Measurements from ENCODE around the gene IKZF2.

Gene IKZF2

GRCh38 chr2:213105212-213105611, 46.2 kb downstream of the IKZF2 start:
- TF ChIP-seq CTCF (IDR thresholded peaks at IDR 0.05; ENCODE audit: control insufficient read depth, extremely low read depth, insufficient read depth): no peak
- DNase-seq (ENCODE audit: low read depth): no peak
- H3K4me3 ChIP-seq (ENCODE audit: low read depth, low read length): no peak overlapping the region

GRCh38 chr2:213104903-213105202, 46.6 kb downstream of the IKZF2 start:
- DNase-seq (ENCODE audit: low read depth): no peak
- H3K4me3 ChIP-seq (ENCODE audit: low read depth, low read length): no peak overlapping the region
- TF ChIP-seq CTCF (IDR thresholded peaks at IDR 0.05; ENCODE audit: control insufficient read depth, extremely low read depth, insufficient read depth): no peak

GRCh38 chr2:213104092-213104902, 47.1 kb downstream of the IKZF2 start:
- no peak for TF ChIP-seq CTCF (IDR thresholded peaks at IDR 0.05; ENCODE audit: control insufficient read depth, extremely low read depth, insufficient read depth)
- no peak for DNase-seq (ENCODE audit: low read depth)
- H3K4me3 ChIP-seq (ENCODE audit: low read depth, low read length): no peak overlapping the region

- TF ChIP-seq CTCF (IDR thresholded peaks at IDR 0.05; ENCODE audit: control insufficient read depth, extremely low read depth, insufficient read depth): no peak
- H3K4me3 ChIP-seq (ENCODE audit: low read depth, low read length): no peak overlapping the region
- no peak for DNase-seq (ENCODE audit: low read depth)
Measured at GRCh38 chr2:213101692-213102460, 49.5 kb downstream of the IKZF2 start.

GRCh38 chr2:213101109-213101508, 50.3 kb downstream of the IKZF2 start:
- DNase-seq (ENCODE audit: low read depth): no peak
- H3K4me3 ChIP-seq (ENCODE audit: low read depth, low read length): no peak overlapping the region
- no peak for TF ChIP-seq CTCF (IDR thresholded peaks at IDR 0.05; ENCODE audit: control insufficient read depth, extremely low read depth, insufficient read depth)

GRCh38 chr2:213098612-213099011, 52.8 kb downstream of the IKZF2 start:
- TF ChIP-seq CTCF (IDR thresholded peaks at IDR 0.05; ENCODE audit: control insufficient read depth, extremely low read depth, insufficient read depth): no peak
- DNase-seq (ENCODE audit: low read depth): no peak
- H3K4me3 ChIP-seq (ENCODE audit: low read depth, low read length): no peak overlapping the region

All from LNCaP clone FGC (cell line).